WTC11 (cell line): ENCODE data around the gene HOXB3.

Experiments
- CREB1 ChIP-seq: sonication (generic); formaldehyde crosslinking; IDR thresholded peaks from 2 replicates; pipeline ENCODE4 v1.8.0; 2023; ENCODE audit warnings: mild to moderate bottlenecking, missing genetic modification reagents
- E2F4 ChIP-seq: sonication (generic); formaldehyde crosslinking; IDR thresholded peaks from 2 replicates; pipeline ENCODE4 v1.8.1; 2022; ENCODE audit warnings: low read depth, mild to moderate bottlenecking, moderate library complexity, missing genetic modification reagents, borderline replicate concordance
- FOXJ3 ChIP-seq: sonication (generic); formaldehyde crosslinking; IDR thresholded peaks from 2 replicates; pipeline ENCODE4 v1.9.0; 2021; ENCODE audit warnings: missing genetic modification reagents, mild to moderate bottlenecking, borderline replicate concordance
- GABPB1 ChIP-seq: sonication (generic); formaldehyde crosslinking; IDR thresholded peaks from 2 replicates; pipeline ENCODE4 v1.8.1; 2023; ENCODE audit warnings: mild to moderate bottlenecking, missing genetic modification reagents
- IRF1 ChIP-seq: sonication (generic); formaldehyde crosslinking; IDR thresholded peaks from 2 replicates; pipeline ENCODE4 v1.8.0; 2023; ENCODE audit warnings: missing genetic modification reagents
- NFYB ChIP-seq: sonication (generic); formaldehyde crosslinking; conservative IDR thresholded peaks from 2 replicates; pipeline ENCODE4 v1.8.0; 2022; ENCODE audit warnings: low read depth, missing genetic modification reagents
- NR2C2 ChIP-seq: sonication (generic); formaldehyde crosslinking; IDR thresholded peaks from 2 replicates; pipeline ENCODE4 v1.8.0; 2022; ENCODE audit warnings: mild to moderate bottlenecking, missing genetic modification reagents
- STAT6 ChIP-seq: sonication (generic); formaldehyde crosslinking; conservative IDR thresholded peaks from 2 replicates; pipeline ENCODE4 v1.8.1; 2023; ENCODE audit warnings: mild to moderate bottlenecking, low read depth, missing genetic modification reagents, moderate library complexity
- ZNF423 ChIP-seq: fragments of 250-450 bp; sonication (Bioruptor Pico); IDR thresholded peaks from 2 replicates; pipeline ENCODE4 v2.1.2; 2022; ENCODE audit warnings: mild to moderate bottlenecking, moderate library complexity
- TF ChIP-seq, protein P1 (sequence below): fragments of 200-600 bp; IDR thresholded peaks from 2 replicates; pipeline ENCODE4 v1.8.0; 2022; ENCODE audit warnings: antibody characterized with exemption
- TF ChIP-seq, protein P2 (sequence below): sonication (generic); formaldehyde crosslinking; IDR thresholded peaks from 2 replicates; pipeline ENCODE4 v1.8.0; 2022; ENCODE audit warnings: mild to moderate bottlenecking, missing genetic modification reagents
- TF ChIP-seq, protein P3 (sequence below): sonication (generic); formaldehyde crosslinking; conservative IDR thresholded peaks from 2 replicates; pipeline ENCODE4 v1.8.1; 2022; ENCODE audit warnings: mild to moderate bottlenecking, missing genetic modification reagents

DNA sequence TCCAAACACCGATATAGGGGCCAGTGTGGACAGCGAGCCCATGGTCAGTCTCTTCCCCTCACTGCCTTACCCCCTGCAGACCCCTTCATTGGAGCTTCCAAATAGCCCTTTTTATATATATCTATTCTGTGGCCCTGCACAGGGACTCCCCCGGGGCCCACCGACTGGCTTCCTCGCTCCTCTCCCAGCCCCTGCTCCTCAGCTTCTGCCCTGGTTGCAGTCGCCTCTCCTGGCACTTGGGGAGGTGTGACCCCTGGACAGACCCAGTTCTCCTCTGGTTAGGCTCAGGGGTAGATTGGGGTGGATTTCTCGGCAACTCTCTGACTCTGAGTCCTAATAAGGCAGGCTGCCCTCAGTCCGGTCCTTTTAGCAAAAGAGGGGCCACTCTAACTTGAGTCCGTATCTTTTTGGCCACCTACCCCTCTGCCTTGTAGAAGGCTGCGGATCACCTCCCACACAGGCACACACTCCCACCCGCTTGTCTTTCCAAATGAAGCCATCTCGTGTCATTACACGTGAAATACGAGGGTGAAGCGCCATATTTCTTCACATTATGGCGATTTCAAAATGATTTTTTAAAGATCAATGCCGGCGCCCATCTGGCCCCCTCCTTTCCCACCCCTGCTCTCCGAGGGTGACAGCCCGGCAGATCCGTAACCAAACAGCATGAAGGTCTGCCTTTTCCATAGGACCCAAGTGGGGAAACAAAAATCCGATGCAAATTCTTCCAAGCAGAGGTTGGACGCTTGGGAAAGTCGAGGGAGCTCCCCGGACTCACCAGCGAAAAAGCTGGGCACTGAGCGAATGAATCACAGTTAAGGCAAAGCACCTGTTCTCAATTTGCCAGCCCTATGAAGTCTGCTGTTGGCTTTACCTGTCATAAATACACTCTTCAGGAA lies 37.8 kb upstream of the HOXB3 start:
- TF ChIP-seq GABPB1 (CRISPR knock-in tag) (no peak), IRF1 (no peak), NFYB (CRISPR knock-in tag) (no peak), CREB1 (CRISPR knock-in tag) (no peak), ZNF423 (CRISPR knock-in tag) (no peak), NR2C2 (CRISPR knock-in tag) (no peak), E2F4 (CRISPR knock-in tag) (no peak), FOXJ3 (CRISPR knock-in tag) (no peak), STAT6 (CRISPR knock-in tag) (no peak)
- TF ChIP-seq, protein P1, sequence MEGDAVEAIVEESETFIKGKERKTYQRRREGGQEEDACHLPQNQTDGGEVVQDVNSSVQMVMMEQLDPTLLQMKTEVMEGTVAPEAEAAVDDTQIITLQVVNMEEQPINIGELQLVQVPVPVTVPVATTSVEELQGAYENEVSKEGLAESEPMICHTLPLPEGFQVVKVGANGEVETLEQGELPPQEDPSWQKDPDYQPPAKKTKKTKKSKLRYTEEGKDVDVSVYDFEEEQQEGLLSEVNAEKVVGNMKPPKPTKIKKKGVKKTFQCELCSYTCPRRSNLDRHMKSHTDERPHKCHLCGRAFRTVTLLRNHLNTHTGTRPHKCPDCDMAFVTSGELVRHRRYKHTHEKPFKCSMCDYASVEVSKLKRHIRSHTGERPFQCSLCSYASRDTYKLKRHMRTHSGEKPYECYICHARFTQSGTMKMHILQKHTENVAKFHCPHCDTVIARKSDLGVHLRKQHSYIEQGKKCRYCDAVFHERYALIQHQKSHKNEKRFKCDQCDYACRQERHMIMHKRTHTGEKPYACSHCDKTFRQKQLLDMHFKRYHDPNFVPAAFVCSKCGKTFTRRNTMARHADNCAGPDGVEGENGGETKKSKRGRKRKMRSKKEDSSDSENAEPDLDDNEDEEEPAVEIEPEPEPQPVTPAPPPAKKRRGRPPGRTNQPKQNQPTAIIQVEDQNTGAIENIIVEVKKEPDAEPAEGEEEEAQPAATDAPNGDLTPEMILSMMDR, result no peak
- TF ChIP-seq, protein P2, sequence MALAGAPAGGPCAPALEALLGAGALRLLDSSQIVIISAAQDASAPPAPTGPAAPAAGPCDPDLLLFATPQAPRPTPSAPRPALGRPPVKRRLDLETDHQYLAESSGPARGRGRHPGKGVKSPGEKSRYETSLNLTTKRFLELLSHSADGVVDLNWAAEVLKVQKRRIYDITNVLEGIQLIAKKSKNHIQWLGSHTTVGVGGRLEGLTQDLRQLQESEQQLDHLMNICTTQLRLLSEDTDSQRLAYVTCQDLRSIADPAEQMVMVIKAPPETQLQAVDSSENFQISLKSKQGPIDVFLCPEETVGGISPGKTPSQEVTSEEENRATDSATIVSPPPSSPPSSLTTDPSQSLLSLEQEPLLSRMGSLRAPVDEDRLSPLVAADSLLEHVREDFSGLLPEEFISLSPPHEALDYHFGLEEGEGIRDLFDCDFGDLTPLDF, result no peak
- TF ChIP-seq, protein P3, sequence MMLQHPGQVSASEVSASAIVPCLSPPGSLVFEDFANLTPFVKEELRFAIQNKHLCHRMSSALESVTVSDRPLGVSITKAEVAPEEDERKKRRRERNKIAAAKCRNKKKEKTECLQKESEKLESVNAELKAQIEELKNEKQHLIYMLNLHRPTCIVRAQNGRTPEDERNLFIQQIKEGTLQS (CRISPR knock-in tag), result no peak
